Inflammatory macrophage treated with lipopolysaccharide for 4 hours (primary cell): ENCODE data around the gene TUFM.
"Not testable (repeated sequence)": the region's sequence is repeated elsewhere in the genome, so short reads cannot be mapped to it uniquely, and the experiment has no call there.

Experiments
- DNase-seq: peaks from one replicate; pipeline ENCODE4 v3.0.0-alpha.2; 2020

Gene TUFM

GRCh38 chr16:28875134-28876018 lies 29.2 kb upstream of the TUFM start:
- no peak for DNase-seq

- DNase-seq, result no peak
Observed at GRCh38 chr16:28874406-28874805, 28.3 kb upstream of the TUFM start.

- DNase-seq, result peak; percentile 19
Observed at GRCh38 chr16:28873543-28874201, 27.5 kb upstream of the TUFM start.

GRCh38 chr16:28872952-28873351 lies 26.8 kb upstream of the TUFM start:
- no peak for DNase-seq

GRCh38 chr16:28869201-28869600 lies 23.1 kb upstream of the TUFM start:
- DNase-seq, result no peak

- not testable (repeated sequence) for DNase-seq
Observed at GRCh38 chr16:28867646-28868045, 21.5 kb upstream of the TUFM start.

GRCh38 chr16:28867241-28867640 lies 21.1 kb upstream of the TUFM start:
- no peak for DNase-seq

- no peak for DNase-seq
Observed at GRCh38 chr16:28866454-28866804, 20.3 kb upstream of the TUFM start.

GRCh38 chr16:28865722-28866453 lies 19.7 kb upstream of the TUFM start:
- no peak for DNase-seq

- no peak for DNase-seq
Observed at GRCh38 chr16:28865001-28865688, 19.0 kb upstream of the TUFM start.

- no peak for DNase-seq
Observed at GRCh38 chr16:28863929-28864793, 18.0 kb upstream of the TUFM start.

GRCh38 chr16:28859326-28859725 lies 13.2 kb upstream of the TUFM start:
- no peak for DNase-seq

GRCh38 chr16:28858421-28858820 lies 12.3 kb upstream of the TUFM start:
- no peak for DNase-seq

- no peak for DNase-seq
Observed at GRCh38 chr16:28846933-28847273, 755 bp upstream of the TUFM start.

- no peak for DNase-seq
Observed at GRCh38 chr16:28845761-28846079, 428 bp downstream of the TUFM start.

GRCh38 chr16:28845293-28845692 lies 855 bp downstream of the TUFM start:
- DNase-seq, result peak; percentile 41

- DNase-seq, result no peak
Observed at GRCh38 chr16:28844226-28844885, 1.8 kb downstream of the TUFM start.

GRCh38 chr16:28843766-28844165 lies 2.4 kb downstream of the TUFM start:
- no peak for DNase-seq

GRCh38 chr16:28842696-28843095 lies 3.5 kb downstream of the TUFM start:
- DNase-seq, result no peak

GRCh38 chr16:28839899-28840298 lies 6.2 kb downstream of the TUFM start:
- no peak for DNase-seq

GRCh38 chr16:28839004-28839639 lies 7.0 kb downstream of the TUFM start:
- DNase-seq, result no peak
